K562 (cell line): Measurements from ENCODE around the gene E2F3. TPM values are rescaled to one million over a fixed set of nuclear protein-coding genes. Genes with fewer than 3 reads are reported as not detected.

Source experiments
- ATF1 ChIP-seq, 2 experiments: fragments of 450-650 bp in 1 of 2; IDR thresholded peaks; 2 replicates each; pipeline ENCODE4 v1.6.1; 2016; ENCODE audit warnings: missing compliant biosample characterization in 1 of 2, missing genetic modification characterization in 1 of 2
- ATF4 ChIP-seq: fragments of 450-650 bp; formaldehyde crosslinking; IDR thresholded peaks from 2 replicates; pipeline ENCODE4 v1.4.0; 2022; ENCODE audit warnings: mild to moderate bottlenecking, moderate library complexity
- BRCA1 ChIP-seq, 2 experiments: fragments of 450-650 bp in 1 of 2; sonication (generic) in 1 of 2; formaldehyde crosslinking in 1 of 2; IDR thresholded peaks; 2 replicates each; pipeline versions ENCODE4 v1.5.0 to v1.6.1; 2017 to 2020; ENCODE audit warnings: mild to moderate bottlenecking in 1 of 2, missing genetic modification reagents in 1 of 2
- CREB3L1 ChIP-seq: fragments of 450-650 bp; IDR thresholded peaks from 2 replicates; pipeline ENCODE4 v1.6.1; 2014; ENCODE audit warnings: low read depth, mild to moderate bottlenecking, moderate library complexity, borderline replicate concordance
- ELF4 ChIP-seq: fragments of 450-650 bp; formaldehyde crosslinking; IDR thresholded peaks from 2 replicates; pipeline ENCODE4 v1.4.0; 2022; ENCODE audit warnings: missing genetic modification characterization
- FOXK1 ChIP-seq: sonication (generic); formaldehyde crosslinking; IDR thresholded peaks from 2 replicates; pipeline ENCODE4 v1.8.0; 2022; ENCODE audit warnings: missing genetic modification reagents, mild to moderate bottlenecking, borderline replicate concordance
- FOXK2 ChIP-seq, 2 experiments: fragments of 450-650 bp; IDR thresholded peaks in 1 of 2; conservative IDR thresholded peaks in 1 of 2; 2 replicates each; pipeline ENCODE4 v1.6.1; 2016; ENCODE audit warnings: low read depth in 2 of 2, mild to moderate bottlenecking in 1 of 2
- KDM1A ChIP-seq, 2 experiments: fragments of 450-650 bp; IDR thresholded peaks; 2 replicates each; pipeline ENCODE4 v1.6.1; 2016; ENCODE audit warnings: mild to moderate bottlenecking in 2 of 2
- KDM2B ChIP-seq: fragments of 250-450 bp; sonication (Bioruptor Pico); IDR thresholded peaks from 2 replicates; pipeline ENCODE4 v1.8.0; 2021; ENCODE audit warnings: mild to moderate bottlenecking, moderate library complexity
- MED1 ChIP-seq: sonication (generic); formaldehyde crosslinking; IDR thresholded peaks from 2 replicates; pipeline ENCODE4 v1.8.1; 2023; ENCODE audit warnings: missing genetic modification reagents, borderline replicate concordance
- MYBL2 ChIP-seq, 2 experiments: fragments of 450-650 bp in 1 of 2; sonication (generic) in 1 of 2; formaldehyde crosslinking in 1 of 2; IDR thresholded peaks; 2 replicates each; pipeline versions ENCODE4 v1.6.1 to v1.8.1; 2017 to 2022; ENCODE audit warnings: borderline replicate concordance in 1 of 2, inconsistent platforms in 1 of 2, low read depth in 1 of 2, mild to moderate bottlenecking in 1 of 2, missing genetic modification reagents in 1 of 2, moderate library complexity in 1 of 2
- NCOA1 ChIP-seq: fragments of 450-650 bp; IDR thresholded peaks from 2 replicates; pipeline ENCODE4 v1.6.1; 2016; ENCODE audit warnings: low read depth
- RBM34 ChIP-seq: fragments of 200-400 bp; formaldehyde crosslinking; IDR thresholded peaks from 2 replicates; pipeline ENCODE4 v1.6.1; 2018; ENCODE audit warnings: low read length, borderline replicate concordance; ENCODE audit not compliant: insufficient read depth
- SIRT6 ChIP-seq: IDR thresholded peaks from one replicate; pipeline ENCODE4 v1.6.1; 2012; ENCODE audit warnings: low read depth, mild to moderate bottlenecking, control low read depth, inconsistent platforms, low read length, moderate library complexity
- SMAD4 ChIP-seq: fragments of 250-450 bp; sonication (Bioruptor Pico); conservative IDR thresholded peaks from 2 replicates; pipeline ENCODE4 v1.8.0; 2021; ENCODE audit warnings: inconsistent platforms, mild to moderate bottlenecking, moderate library complexity
- TEAD4 ChIP-seq, 2 experiments: sonication (generic) in 1 of 2; formaldehyde crosslinking in 1 of 2; IDR thresholded peaks; 2 replicates each; pipeline versions ENCODE4 v1.6.1 to v1.8.0; 2012 to 2022; ENCODE audit warnings: borderline replicate concordance in 1 of 2, inconsistent platforms in 1 of 2, low read length in 1 of 2, mild to moderate bottlenecking in 1 of 2, missing genetic modification reagents in 1 of 2
- ZFP30 ChIP-seq: fragments of 250-450 bp; sonication (Bioruptor Pico); IDR thresholded peaks from 2 replicates; pipeline ENCODE4 v1.8.0; 2022; ENCODE audit warnings: moderate library complexity, mild to moderate bottlenecking, inconsistent platforms, borderline replicate concordance
- ZNF436 ChIP-seq: fragments of 250-450, 450-650 bp; sonication (Bioruptor Pico); formaldehyde crosslinking; IDR thresholded peaks from 2 replicates; pipeline ENCODE4 v1.7.0; 2020; ENCODE audit warnings: mild to moderate bottlenecking
- polyA plus RNA-seq, 8 experiments: library from polyadenylated mRNA; depleted of rRNA in 4 of 8; stranded (reverse) in 5 of 8; unstranded in 3 of 8; fragments of >200 nt; fragmentation: Nextera tagmentation in 2 of 8; fragmentation: Illumina TruSeq in 1 of 8; extraction: Ambion mirVana in 2 of 8; extraction: Trizol in 1 of 8; gene quantifications; 2 replicates each; pipeline versions ENCODE4 v1.2.1 to v1.2.3, GENCODE V29; 2011 to 2014; ENCODE audit warnings: inconsistent platforms in 1 of 8, missing spikeins in 1 of 8
- total RNA-seq, 7 experiments: library from RNA; depleted of rRNA in 6 of 7; stranded (reverse); fragments of >200 nt in 6 of 7; fragmentation: Illumina TruSeq in 2 of 7; extraction: Trizol in 2 of 7; gene quantifications; 2 replicates each; pipeline versions ENCODE4 v1.2.1 to v1.2.3, GENCODE V29; 2011 to 2021; ENCODE audit warnings: low replicate concordance in 1 of 7
- TF ChIP-seq, protein P1 (sequence below), 3 experiments: IDR thresholded peaks in 2 of 3; conservative IDR thresholded peaks in 1 of 3; 2 replicates each; pipeline ENCODE4 v1.5.1; 2011 to 2012; ENCODE audit warnings: low read length in 3 of 3, mild to moderate bottlenecking in 3 of 3, control low read depth in 2 of 3, improper control_type of control experiment in 1 of 3, inconsistent platforms in 1 of 3, low read depth in 1 of 3, mixed read lengths in 1 of 3, moderate library complexity in 1 of 3; ENCODE audit not compliant: insufficient read depth in 2 of 3

The E2F3 gene
- total and polyA plus RNA-seq, 9 of the 15 experiments (the other 6 are each of a cell fraction or from before 2014, with no cell fraction given): 11.1 to 44.7 (median 27.2) TPM

DNA sequence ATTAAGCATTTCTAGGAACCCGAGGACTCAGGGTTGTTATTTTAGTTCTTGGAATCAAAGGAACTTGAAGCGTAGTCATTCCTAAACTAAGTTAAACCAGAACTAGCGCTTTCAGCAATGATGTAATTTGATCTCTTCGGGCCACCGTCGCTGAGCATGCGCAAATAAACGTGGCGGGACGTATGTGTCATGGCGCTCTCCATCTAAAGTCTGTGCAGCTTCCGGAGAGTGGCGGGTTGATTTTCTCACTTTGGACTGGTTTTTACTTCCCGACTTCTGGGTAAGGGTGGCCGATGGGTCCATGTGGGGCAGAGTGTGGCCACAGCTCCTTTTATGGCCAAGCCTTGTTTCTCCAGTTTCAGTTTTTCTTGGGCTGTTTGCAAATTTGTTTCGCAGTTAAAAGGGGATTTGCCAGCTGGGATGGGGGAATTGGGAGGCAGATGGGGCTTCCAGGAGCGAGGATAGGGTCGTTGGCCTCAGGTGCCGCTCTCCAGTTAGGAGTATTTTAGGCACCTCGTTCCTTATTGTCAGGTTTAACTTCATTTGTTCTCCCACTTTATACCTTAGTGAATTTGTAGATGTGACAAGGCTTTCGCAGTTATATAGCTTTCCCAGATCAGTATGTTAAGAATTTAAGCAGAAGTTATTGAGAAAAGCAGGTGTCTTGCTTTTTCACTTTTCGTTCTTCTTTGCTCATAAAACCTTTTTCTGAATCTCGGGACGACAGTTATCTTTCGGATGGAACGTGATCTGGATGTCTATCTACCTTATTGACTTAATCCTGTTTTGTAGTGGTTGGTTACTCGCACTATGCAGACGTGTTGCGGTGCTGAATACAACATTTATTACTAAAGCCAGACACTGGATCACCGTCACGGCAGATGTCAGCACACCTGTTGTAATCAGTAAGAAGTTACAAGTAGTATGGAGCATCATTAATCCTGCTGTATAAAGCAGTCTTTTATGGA is 132.9 kb downstream of the E2F3 start, which contains the start of gene CDKAL1 (continued):
- TF ChIP-seq, protein P1, sequence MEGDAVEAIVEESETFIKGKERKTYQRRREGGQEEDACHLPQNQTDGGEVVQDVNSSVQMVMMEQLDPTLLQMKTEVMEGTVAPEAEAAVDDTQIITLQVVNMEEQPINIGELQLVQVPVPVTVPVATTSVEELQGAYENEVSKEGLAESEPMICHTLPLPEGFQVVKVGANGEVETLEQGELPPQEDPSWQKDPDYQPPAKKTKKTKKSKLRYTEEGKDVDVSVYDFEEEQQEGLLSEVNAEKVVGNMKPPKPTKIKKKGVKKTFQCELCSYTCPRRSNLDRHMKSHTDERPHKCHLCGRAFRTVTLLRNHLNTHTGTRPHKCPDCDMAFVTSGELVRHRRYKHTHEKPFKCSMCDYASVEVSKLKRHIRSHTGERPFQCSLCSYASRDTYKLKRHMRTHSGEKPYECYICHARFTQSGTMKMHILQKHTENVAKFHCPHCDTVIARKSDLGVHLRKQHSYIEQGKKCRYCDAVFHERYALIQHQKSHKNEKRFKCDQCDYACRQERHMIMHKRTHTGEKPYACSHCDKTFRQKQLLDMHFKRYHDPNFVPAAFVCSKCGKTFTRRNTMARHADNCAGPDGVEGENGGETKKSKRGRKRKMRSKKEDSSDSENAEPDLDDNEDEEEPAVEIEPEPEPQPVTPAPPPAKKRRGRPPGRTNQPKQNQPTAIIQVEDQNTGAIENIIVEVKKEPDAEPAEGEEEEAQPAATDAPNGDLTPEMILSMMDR (IDR thresholded peaks at IDR 0.05 in 2 of 3, conservative IDR thresholded peaks at IDR 0.05 in 1 of 3; ENCODE audit: insufficient read depth in 2 of 3, low read depth in 1 of 3, low read length in 3 of 3): no peak
- TF ChIP-seq BRCA1 (IDR thresholded peaks at IDR 0.05) (no peak), BRCA1 (CRISPR knock-in tag; IDR thresholded peaks at IDR 0.05) (no peak), SMAD4 (CRISPR knock-in tag) (peak; percentile 95), SIRT6 (peak; percentile 59), RBM34 (no peak), CREB3L1 (peak; percentile 68; the same call in 1 of the 2 replicates), KDM2B (0 out of 2 replicates have a peak, but pooled peaks have one; percentile 59), ZFP30 (CRISPR knock-in tag) (no peak), ELF4 (peak; percentile 64; the same call in 1 of the 2 replicates), ZNF436 (CRISPR knock-in tag) (no peak), MED1 (no peak), NCOA1 (no peak), FOXK1 (0 out of 2 replicates have a peak, but pooled peaks have one; percentile 39), TEAD4 (IDR thresholded peaks at IDR 0.05; ENCODE audit: low read length) (peak; percentile 44), TEAD4 (CRISPR knock-in tag; IDR thresholded peaks at IDR 0.05; ENCODE audit: borderline replicate concordance) (no peak), ATF1 (CRISPR knock-in tag; IDR thresholded peaks at IDR 0.05) (no peak), ATF1 (tag; IDR thresholded peaks at IDR 0.05) (peak; percentile 81), MYBL2 (IDR thresholded peaks at IDR 0.05; ENCODE audit: low read depth) (no peak), MYBL2 (CRISPR knock-in tag; IDR thresholded peaks at IDR 0.05; ENCODE audit: borderline replicate concordance) (no peak), FOXK2 (conservative IDR thresholded peaks at IDR 0.05 in 1 of 2, IDR thresholded peaks at IDR 0.05 in 1 of 2; ENCODE audit: low read depth in 2 of 2) (peak; percentile 56; a peak in 2 of 4 replicates), ATF4 (CRISPR knock-in tag) (peak; percentile 54; the same call in 1 of the 2 replicates), KDM1A (IDR thresholded peaks at IDR 0.05) (no peak)
